GM12878 (cell line): ENCODE measurements around the gene CACNG4. TPM values are rescaled to one million over a fixed set of nuclear protein-coding genes. Genes with fewer than 3 reads are reported as not detected.

Experiments used
- ATAC-seq: fragments of 200-7000 bp; cut with Tn5 transposase; 3 replicates; pipeline ENCODE4 v1.9.1; 2020; ENCODE audit warnings: mild to moderate bottlenecking, moderate library complexity
- BruUV-seq: library from RNA; stranded (reverse); fragments of 400-500 nt; replicated peaks from 2 replicates; lab custom pipeline; 2021; lab: Mats Ljungman, UMichigan
- CTCF ChIA-PET: fragments of 300-600 bp; sonication (Branson Sonifier 250); formaldehyde crosslinking; extraction: SDS; loops from one replicate; lab custom pipeline; 2021; ENCODE audit warnings: inconsistent platforms; lab: Yijun Ruan, JAX
- POLR2A ChIA-PET: fragments of 350-600 bp; formaldehyde crosslinking; extraction: SDS; loops from one replicate; lab custom pipeline; 2021; ENCODE audit warnings: inconsistent platforms; lab: Charles Lee
- RAD21 ChIA-PET: fragments of 300-600 bp; sonication (Branson Sonifier 250); formaldehyde crosslinking; loops from one replicate; lab custom pipeline; 2023; ENCODE audit warnings: antibody characterized with exemption; ENCODE audit not compliant: unreplicated experiment; lab: Charles Lee
- SMC1A ChIA-PET: fragments of 300-600 bp; sonication (Branson Sonifier 250); formaldehyde crosslinking; loops from one replicate; lab custom pipeline; 2023; ENCODE audit not compliant: unreplicated experiment, uncharacterized antibody; lab: Charles Lee
- DNase-seq: peaks from one replicate; pipeline ENCODE4 v3.0.0-alpha.2; 2011; ENCODE audit warnings: low read depth, low spot score
- FAIRE-seq: peaks from 3 replicates; lab custom pipeline; 2011; peaks lifted over from hg19 to GRCh38; lab: Jason Lieb, UNC
- H2AFZ ChIP-seq: 2 replicates; pipeline ENCODE4 v1.6.0; 2011; ENCODE audit warnings: low read depth, low read length, control low read depth; ENCODE audit not compliant: control insufficient read depth
- H3K27ac ChIP-seq: 2 replicates; pipeline ENCODE4 v1.5.1; 2011; ENCODE audit warnings: control low read depth; ENCODE audit not compliant: control insufficient read depth, insufficient read depth
- H3K27me3 ChIP-seq, 2 experiments: replicated peaks in 1 of 2; 2 replicates each; pipeline versions ENCODE4 v1.6.0 to v1.6.1; 2011; ENCODE audit warnings: low read length in 1 of 2; ENCODE audit not compliant: control insufficient read depth in 2 of 2, insufficient read depth in 2 of 2
- H3K36me3 ChIP-seq, 2 experiments: 2 replicates each; pipeline ENCODE4 v1.5.1; 2011; ENCODE audit warnings: low read length in 1 of 2; ENCODE audit not compliant: control insufficient read depth in 2 of 2, insufficient read depth in 2 of 2
- H3K4me1 ChIP-seq: 2 replicates; pipeline ENCODE4 v1.6.1; 2011; ENCODE audit warnings: mild to moderate bottlenecking, low read length, moderate library complexity, mixed read lengths; ENCODE audit not compliant: control insufficient read depth, insufficient read depth
- H3K4me2 ChIP-seq: 2 replicates; pipeline ENCODE4 v1.6.0; 2011; ENCODE audit warnings: control low read depth; ENCODE audit not compliant: control insufficient read depth, insufficient read depth
- H3K4me3 ChIP-seq: fragments of 200-600 bp; sonication (generic); 2 replicates; pipeline ENCODE4 v1.5.1; 2016
- H3K79me2 ChIP-seq: 2 replicates; pipeline ENCODE4 v1.6.0; 2011; ENCODE audit warnings: low read length; ENCODE audit not compliant: control insufficient read depth, insufficient read depth
- H3K9ac ChIP-seq: 2 replicates; pipeline ENCODE4 v1.8.0; 2011; ENCODE audit warnings: low read length, control low read depth, mixed read lengths; ENCODE audit not compliant: control insufficient read depth, insufficient read depth
- H3K9me3 ChIP-seq: replicated peaks from 3 replicates; pipeline ENCODE4 v1.5.1; 2011; ENCODE audit warnings: mild to moderate bottlenecking, low read length; ENCODE audit not compliant: control insufficient read depth, insufficient read depth
- H4K20me1 ChIP-seq: 2 replicates; pipeline ENCODE4 v1.6.0; 2011; ENCODE audit not compliant: control insufficient read depth, insufficient read depth
- BHLHE40 ChIP-seq, 2 experiments: fragments of 450-650 bp in 1 of 2; IDR thresholded peaks; 2 replicates each; pipeline ENCODE4 v1.6.1; 2011 to 2017; ENCODE audit warnings: low read depth in 2 of 2, borderline replicate concordance in 1 of 2, improper control_type of control experiment in 1 of 2, low read length in 1 of 2, mild to moderate bottlenecking in 1 of 2
- IRF3 ChIP-seq: fragments of 450-650 bp; IDR thresholded peaks from 2 replicates; pipeline ENCODE4 v1.6.1; 2014; ENCODE audit warnings: mild to moderate bottlenecking
- RCOR1 ChIP-seq: conservative IDR thresholded peaks from 2 replicates; pipeline ENCODE4 v1.6.1; 2012; ENCODE audit warnings: low read depth, low read length, improper control_type of control experiment
- RUNX3 ChIP-seq: IDR thresholded peaks from 2 replicates; pipeline ENCODE4 v1.6.1; 2012; ENCODE audit warnings: low read length, inconsistent platforms
- TCF12 ChIP-seq: IDR thresholded peaks from 2 replicates; pipeline ENCODE4 v1.6.1; 2011; ENCODE audit warnings: low read depth, mild to moderate bottlenecking, low read length
- WGBS: methylation state at CpG from one replicate; pipeline ENCODE4 v1.1.6; 2016; ENCODE audit warnings: low lambda C conversion rate; ENCODE audit not compliant: insufficient replicate concordance, insufficient coverage; ENCODE audit errors: missing lambda C conversion rate; 5-methylcytosine and 5-hydroxymethylcytosine counted together
- in situ Hi-C: fragments of 300-500 bp; cut with MboI; formaldehyde crosslinking; loops from 9 replicates; pipeline ENCODE4 v1.14.3; 2018; ENCODE audit warnings: mixed read lengths
- intact Hi-C: fragments of 100-400 bp; cut with micrococcal nuclease; formaldehyde crosslinking; loops from one replicate; pipeline ENCODE4 v1.14.2; 2022; ENCODE audit not compliant: unreplicated experiment
- polyA plus RNA-seq, 11 experiments: library from polyadenylated mRNA; depleted of rRNA in 4 of 11; unstranded in 6 of 11; stranded (reverse) in 5 of 11; fragments of >200 nt; fragmentation: Nextera tagmentation in 4 of 11; fragmentation: Illumina TruSeq in 1 of 11; extraction: Ambion mirVana in 4 of 11; extraction: Trizol in 1 of 11; gene quantifications; 1 replicate in 1 of 11; 2 replicates in 10 of 11; pipeline versions ENCODE4 v1.2.1 to v1.2.3, GENCODE V29; 2011 to 2016; ENCODE audit warnings: inconsistent platforms in 2 of 11, missing spikeins in 2 of 11, low read depth in 1 of 11
- total RNA-seq, 4 experiments: library from RNA; depleted of rRNA in 3 of 4; stranded (reverse); fragments of >200 nt in 3 of 4; fragmentation: Illumina TruSeq in 1 of 4; extraction: Trizol in 1 of 4; gene quantifications; 2 replicates each; pipeline versions ENCODE4 v1.2.1 to v1.2.3, GENCODE V29; 2013 to 2021
- TF ChIP-seq, protein P1 (sequence below): fragments of 450-650 bp; IDR thresholded peaks from 2 replicates; pipeline ENCODE4 v1.6.1; 2017; ENCODE audit warnings: mild to moderate bottlenecking

CACNG4 gene
- total and polyA plus RNA-seq, 10 of the 15 experiments (the other 5 are each of a cell fraction or from before 2014, with no cell fraction given) = 0.08 TPM; not detected in 8

DNA sequence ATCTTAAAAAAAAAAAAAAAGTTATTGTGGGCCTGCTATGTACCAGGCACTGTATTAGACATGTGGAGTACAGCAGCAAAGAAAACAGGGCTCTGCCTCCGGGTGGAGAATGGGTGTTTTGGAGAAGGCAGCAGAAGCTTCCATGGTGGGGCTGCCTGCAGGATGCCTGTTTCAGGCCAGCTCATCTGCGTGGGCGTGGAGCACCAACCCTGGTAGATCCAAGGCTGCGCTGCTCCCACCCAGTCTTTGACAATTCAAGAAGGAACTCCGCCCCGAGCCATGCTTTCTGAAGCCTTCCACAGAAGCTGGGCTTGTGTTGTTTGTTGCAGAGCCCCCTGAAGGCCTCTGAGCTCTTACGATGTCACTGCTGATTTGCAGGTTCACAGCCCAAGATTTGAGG lies 56.7 kb downstream of the CACNG4 start:
- H3K36me3 ChIP-seq = no peaks in the 10 kb centered on the region
- TF ChIP-seq IRF3 (no peak), RUNX3 (no peak), RCOR1 (no peak), BHLHE40 (IDR thresholded peaks at IDR 0.05; ENCODE audit: borderline replicate concordance in 1 of 2, low read depth in 2 of 2, low read length in 1 of 2) (no peak), TCF12 (no peak)
- TF ChIP-seq, protein P1, sequence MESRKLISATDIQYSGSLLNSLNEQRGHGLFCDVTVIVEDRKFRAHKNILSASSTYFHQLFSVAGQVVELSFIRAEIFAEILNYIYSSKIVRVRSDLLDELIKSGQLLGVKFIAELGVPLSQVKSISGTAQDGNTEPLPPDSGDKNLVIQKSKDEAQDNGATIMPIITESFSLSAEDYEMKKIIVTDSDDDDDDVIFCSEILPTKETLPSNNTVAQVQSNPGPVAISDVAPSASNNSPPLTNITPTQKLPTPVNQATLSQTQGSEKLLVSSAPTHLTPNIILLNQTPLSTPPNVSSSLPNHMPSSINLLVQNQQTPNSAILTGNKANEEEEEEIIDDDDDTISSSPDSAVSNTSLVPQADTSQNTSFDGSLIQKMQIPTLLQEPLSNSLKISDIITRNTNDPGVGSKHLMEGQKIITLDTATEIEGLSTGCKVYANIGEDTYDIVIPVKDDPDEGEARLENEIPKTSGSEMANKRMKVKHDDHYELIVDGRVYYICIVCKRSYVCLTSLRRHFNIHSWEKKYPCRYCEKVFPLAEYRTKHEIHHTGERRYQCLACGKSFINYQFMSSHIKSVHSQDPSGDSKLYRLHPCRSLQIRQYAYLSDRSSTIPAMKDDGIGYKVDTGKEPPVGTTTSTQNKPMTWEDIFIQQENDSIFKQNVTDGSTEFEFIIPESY = no peak
- DNase-seq (no peak), ATAC-seq (no peak), FAIRE-seq (no peak)
- intact Hi-C loops (no loop called here), in situ Hi-C loops (no loop called here)
- no TSS peak for BruUV-seq
- H3K9ac ChIP-seq = no peak overlapping the region
- no peak overlapping the region for H3K4me2 ChIP-seq
- ChIA-PET SMC1A (no interaction called here), CTCF (no interaction called here), RAD21 (interaction anchor here (1.6 kb wide), 1 partner anchor 60 kb away, joined by 4 read pairs; no protein-coding TSS in a partner anchor), POLR2A (no interaction called here)
- no peak overlapping the region for H3K4me3 ChIP-seq
- no peak overlapping the region for H3K27ac ChIP-seq
- H2AFZ ChIP-seq = no peak overlapping the region
- no peaks in the 10 kb centered on the region for H3K79me2 ChIP-seq
- no peaks in the 10 kb centered on the region for H3K9me3 ChIP-seq
- no peaks in the 10 kb centered on the region for H4K20me1 ChIP-seq
- H3K27me3 ChIP-seq = no peaks in the 10 kb centered on the region
- no peaks in the 10 kb centered on the region for H3K4me1 ChIP-seq
- 38% methylated on average over 6 of the region's 7 CpGs for WGBS
